Endodermal cell (in vitro differentiated cells): ENCODE results near the gene PGS1. TPM values are rescaled to one million over a fixed set of nuclear protein-coding genes. Genes with fewer than 3 reads are reported as not detected.
A peak's percentile ranks its signal among the peaks of the same experiment; 100 is the strongest.

ENCODE experiments used
- DNase-seq: peaks from one replicate; pipeline ENCODE4 v3.0.0-alpha.2; 2017
- H3K27ac ChIP-seq: 2 replicates; pipeline ENCODE4 v1.5.1; 2013; ENCODE audit warnings: mild to moderate bottlenecking, low read depth, low read length, moderate library complexity
- H3K27me3 ChIP-seq: 2 replicates; pipeline ENCODE4 v1.6.1; 2013; ENCODE audit warnings: mild to moderate bottlenecking, low read length, moderate library complexity; ENCODE audit not compliant: insufficient read depth, control insufficient read depth, poor library complexity, severe bottlenecking
- H3K36me3 ChIP-seq: 2 replicates; pipeline ENCODE4 v1.7.0; 2013; ENCODE audit warnings: mild to moderate bottlenecking, low read length, moderate library complexity; ENCODE audit not compliant: control insufficient read depth, insufficient read depth
- H3K4me1 ChIP-seq: one replicate; pipeline ENCODE4 v1.7.0; 2013; ENCODE audit warnings: low read length; ENCODE audit not compliant: control insufficient read depth, insufficient read depth
- H3K4me3 ChIP-seq: 2 replicates; pipeline ENCODE4 v1.5.1; 2013; ENCODE audit warnings: mild to moderate bottlenecking, low read length, moderate library complexity
- H3K9ac ChIP-seq: 2 replicates; pipeline ENCODE4 v1.6.1; 2013; ENCODE audit warnings: mild to moderate bottlenecking, low read length, moderate library complexity; ENCODE audit not compliant: poor library complexity, severe bottlenecking; ENCODE audit errors: extremely low read depth
- H3K9me3 ChIP-seq: 2 replicates; pipeline ENCODE4 v1.6.1; 2013; ENCODE audit warnings: mild to moderate bottlenecking, low read length, moderate library complexity; ENCODE audit not compliant: control insufficient read depth
- H3K27ac Mint-ChIP-seq: 2 replicates; pipeline ENCODE4 v1.8.0; 2020; ENCODE audit warnings: mixed read lengths
- H3K27me3 Mint-ChIP-seq: 2 replicates; pipeline ENCODE4 v1.8.0; 2021; ENCODE audit warnings: mild to moderate bottlenecking, mixed read lengths; ENCODE audit not compliant: insufficient read depth
- H3K36me3 Mint-ChIP-seq: 2 replicates; pipeline ENCODE4 v1.8.0; 2020; ENCODE audit warnings: low read depth, mixed read lengths
- H3K4me1 Mint-ChIP-seq: 2 replicates; pipeline ENCODE4 v1.8.0; 2020; ENCODE audit warnings: mixed read lengths
- H3K4me3 Mint-ChIP-seq: 2 replicates; pipeline ENCODE4 v1.8.0; 2020; ENCODE audit warnings: mild to moderate bottlenecking, moderate library complexity, mixed read lengths
- H3K9me3 Mint-ChIP-seq: 2 replicates; pipeline ENCODE4 v1.8.0; 2020; ENCODE audit warnings: mild to moderate bottlenecking, mixed read lengths
- CTCF ChIP-seq: fragments of 200-600 bp; sonication (generic); conservative IDR thresholded peaks from 2 replicates; pipeline ENCODE4 v1.5.0; 2021; ENCODE audit warnings: antibody characterized with exemption, mild to moderate bottlenecking
- WGBS, 2 experiments: methylation state at CpG; one replicate each; pipeline versions ENCODE4 v1.1.5 to v1.1.7; 2013; ENCODE audit warnings: missing lambda C conversion rate in 2 of 2, mixed read lengths in 1 of 2; ENCODE audit not compliant: insufficient coverage in 1 of 2, insufficient read length in 1 of 2; 5-methylcytosine and 5-hydroxymethylcytosine counted together
- total RNA-seq, 2 donors: library from RNA; stranded (reverse); fragmentation: NEBNext Ultra II Directional in 1 of 2; extraction: Animal tissue kit (Norgen Biotek cat#: 25700) in 1 of 2; gene quantifications; 2 replicates in 1 of 2; 3 replicates in 1 of 2; pipeline ENCODE4 v1.2.1, GENCODE V29; 2021

PGS1 gene
- total RNA-seq, 2 donors from 2014 or later: 57.1 to 58.2 TPM

GRCh38 chr17:78397681-78398101, 19.2 kb downstream of the PGS1 start:
- H3K27me3 ChIP-seq: no peaks in the 10 kb centered on the region
- no peaks in the 10 kb centered on the region for H3K9me3 ChIP-seq
- peaks cover 79% of the 10 kb centered on the region for H3K36me3 Mint-ChIP-seq
- H3K9ac ChIP-seq: no peak overlapping the region
- H3K27me3 Mint-ChIP-seq: no peaks in the 10 kb centered on the region
- no peak for DNase-seq
- H3K4me1 ChIP-seq: no peaks in the 10 kb centered on the region
- no peak overlapping the region for H3K27ac ChIP-seq
- H3K27ac Mint-ChIP-seq: peak overlapping the region; percentile 77
- H3K4me3 Mint-ChIP-seq: no peak overlapping the region
- no peaks in the 10 kb centered on the region for H3K9me3 Mint-ChIP-seq
- peaks cover 82% of the 10 kb centered on the region for H3K36me3 ChIP-seq
- peaks cover 2% of the 10 kb centered on the region for H3K4me1 Mint-ChIP-seq
- TF ChIP-seq CTCF: no peak
- WGBS, 2 experiments: 75 to 80% methylated on average over 5 to 13 of the region's 13 CpGs
- no peak overlapping the region for H3K4me3 ChIP-seq

GRCh38 chr17:78398390-78398789, 19.9 kb downstream of the PGS1 start:
- Histone ChIP-seq H3K9me3 (no peaks in the 10 kb centered on the region), H3K27me3 (no peaks in the 10 kb centered on the region), H3K4me1 (no peaks in the 10 kb centered on the region), H3K4me3 (no peak overlapping the region), H3K27ac (no peak overlapping the region), H3K36me3 (peaks cover 84% of the 10 kb centered on the region), H3K9ac (no peak overlapping the region)
- peaks cover 83% of the 10 kb centered on the region for H3K36me3 Mint-ChIP-seq
- DNase-seq: no peak
- peaks cover 2% of the 10 kb centered on the region for H3K4me1 Mint-ChIP-seq
- TF ChIP-seq CTCF: no peak
- H3K27ac Mint-ChIP-seq: no peak overlapping the region
- no peak overlapping the region for H3K4me3 Mint-ChIP-seq
- WGBS, 2 experiments: 97 to 100% methylated on average over 3 of the region's 3 CpGs
- H3K27me3 Mint-ChIP-seq: no peaks in the 10 kb centered on the region
- H3K9me3 Mint-ChIP-seq: no peaks in the 10 kb centered on the region

- Histone ChIP-seq H3K27me3 (no peaks in the 10 kb centered on the region), H3K9me3 (no peaks in the 10 kb centered on the region), H3K27ac (no peak overlapping the region), H3K9ac (no peak overlapping the region), H3K4me1 (no peaks in the 10 kb centered on the region), H3K4me3 (no peak overlapping the region), H3K36me3 (peaks cover 87% of the 10 kb centered on the region)
- no peak for TF ChIP-seq CTCF
- H3K27ac Mint-ChIP-seq: peak overlapping the region; percentile 19
- no peak for DNase-seq
- no peaks in the 10 kb centered on the region for H3K27me3 Mint-ChIP-seq
- H3K36me3 Mint-ChIP-seq: peaks cover 84% of the 10 kb centered on the region
- WGBS, 2 experiments: 84 to 86% methylated on average over 22 to 28 of the region's 28 CpGs
- H3K4me3 Mint-ChIP-seq: no peak overlapping the region
- H3K9me3 Mint-ChIP-seq: no peaks in the 10 kb centered on the region
- peaks cover under 1% of the 10 kb centered on the region for H3K4me1 Mint-ChIP-seq
Observed at GRCh38 chr17:78399028-78399692, 20.7 kb downstream of the PGS1 start.
